Left hindlimb (tissue), 1 donor: Measurements from ENCODE around the gene NR6A1.

Source experiments
- DNase-seq: peaks from one replicate; pipeline ENCODE4 v3.0.0-alpha.2; 2018

Gene NR6A1

GRCh38 chr9:124513376-124513994, 257.6 kb downstream of the NR6A1 start:
- no peak for DNase-seq

DNA sequence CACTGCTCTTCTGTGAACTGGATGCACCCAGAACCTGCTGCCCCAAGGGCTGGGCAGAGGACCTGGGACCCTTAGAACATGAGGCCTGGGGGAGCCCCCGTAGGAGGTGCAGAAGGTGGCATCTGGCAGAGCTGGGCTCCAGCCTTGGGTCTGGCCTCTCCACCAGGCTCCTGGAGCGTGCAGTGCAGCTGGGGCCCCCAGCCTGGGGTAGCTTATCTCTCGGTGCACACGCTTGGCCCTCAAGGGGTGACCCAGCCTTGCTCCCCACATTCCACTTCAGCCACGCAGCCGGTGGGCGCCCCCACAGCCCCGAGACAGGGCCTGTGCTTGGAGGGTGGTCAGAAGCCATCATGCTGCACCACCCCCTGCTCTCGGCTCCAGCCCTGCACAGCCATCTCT, 258.3 kb downstream of the NR6A1 start:
- no peak for DNase-seq

DNA sequence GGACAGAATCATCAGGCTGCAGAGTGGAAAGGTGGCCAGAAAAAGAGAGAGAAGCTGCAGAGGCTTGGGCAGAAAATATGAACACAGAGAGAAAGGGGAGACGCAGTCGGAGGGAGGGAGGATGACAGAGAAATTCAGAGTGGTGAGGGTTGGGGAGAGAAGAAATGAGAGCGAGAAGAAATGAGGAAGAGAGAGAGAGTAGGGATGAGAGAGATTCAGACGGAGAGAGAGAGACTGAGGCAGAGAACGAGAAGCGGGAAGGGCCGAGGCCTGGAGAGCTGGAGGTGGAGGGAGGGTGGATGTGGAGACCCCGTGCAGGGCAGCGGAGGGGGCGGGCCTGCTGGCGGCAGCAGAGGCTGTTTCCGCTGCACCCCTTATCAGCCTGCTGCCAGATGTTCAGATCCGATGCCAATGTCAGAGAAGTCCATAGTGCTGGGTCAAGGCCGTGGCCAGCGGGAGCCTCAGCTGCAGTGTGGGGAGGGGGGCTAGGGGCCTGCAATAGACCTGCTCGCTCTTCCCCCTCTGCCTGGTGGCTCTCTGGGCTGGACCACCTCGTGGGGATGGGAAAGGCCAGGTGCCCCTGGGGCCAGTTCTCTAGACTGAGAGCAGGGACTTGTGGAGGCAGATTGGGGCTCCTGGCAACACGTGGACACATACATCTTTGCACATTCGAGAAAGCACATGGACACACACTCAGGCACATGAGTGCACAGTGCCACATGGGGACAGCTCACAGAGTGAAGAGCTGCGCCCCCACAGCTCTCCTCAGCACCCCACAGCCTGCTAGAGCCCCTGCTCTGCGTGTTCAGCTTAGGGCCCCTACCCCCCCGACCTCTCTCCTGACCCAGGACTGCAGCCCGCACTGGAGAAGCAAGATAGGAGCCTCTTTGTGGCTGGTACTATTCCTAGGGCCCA, 259.0 kb downstream of the NR6A1 start:
- no peak for DNase-seq

DNA sequence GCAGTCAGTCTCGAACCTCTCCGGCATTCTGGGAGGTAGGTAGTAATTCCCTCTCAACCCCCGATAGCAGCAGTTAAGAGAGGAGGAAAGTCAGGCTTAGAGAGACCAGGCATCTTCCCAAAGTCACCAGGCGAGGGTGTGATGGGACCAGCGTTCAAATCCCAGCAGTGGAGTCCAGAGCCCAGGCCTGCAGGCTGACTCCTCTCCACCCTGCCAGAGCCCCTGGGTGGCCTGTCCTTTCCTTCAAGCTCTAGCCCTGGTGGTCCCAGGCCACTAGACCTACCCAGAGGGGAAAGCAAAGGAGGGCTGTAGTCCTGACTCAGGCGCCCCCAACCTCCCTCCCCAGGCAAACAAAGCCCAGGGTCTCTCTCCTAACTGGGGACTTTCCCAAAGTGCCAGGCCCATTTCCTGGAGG, 259.7 kb downstream of the NR6A1 start:
- DNase-seq = no peak

DNA sequence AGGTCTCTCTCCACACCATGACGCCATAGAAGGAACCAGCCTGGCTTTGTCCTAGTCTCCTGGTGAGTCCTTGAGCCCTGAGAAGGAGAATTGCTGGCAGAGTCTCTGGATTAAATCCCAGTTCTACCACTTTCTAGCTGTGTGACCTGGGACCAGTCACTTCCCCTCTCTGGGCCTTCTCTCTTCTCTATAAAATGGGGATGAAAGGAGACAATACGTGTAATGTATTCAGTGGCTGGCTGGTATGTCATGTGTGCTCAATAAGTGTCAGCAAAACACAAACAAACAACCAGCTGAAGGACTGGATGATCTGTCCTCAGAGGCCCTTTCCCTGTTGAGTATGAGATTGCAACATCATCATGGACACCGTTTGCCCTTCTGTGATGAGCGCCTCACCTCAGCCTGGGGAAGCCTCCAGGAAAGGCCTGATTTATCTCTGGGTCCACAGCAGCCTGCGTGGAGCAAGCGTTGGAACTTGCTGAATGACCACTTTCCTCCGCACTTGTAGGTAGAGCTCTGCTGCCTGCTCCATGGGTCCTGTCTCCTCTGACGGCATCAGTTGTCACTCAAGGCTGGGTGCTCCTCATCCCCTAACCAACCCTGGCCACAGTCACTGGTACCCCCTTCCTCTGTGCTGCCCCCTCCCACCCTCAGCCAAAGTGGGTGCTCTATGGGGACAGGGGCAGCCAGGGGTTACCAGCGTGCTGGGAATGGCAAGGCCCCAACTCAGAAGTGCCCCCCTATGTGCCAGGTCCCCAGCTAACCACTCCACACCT, 260.3 kb downstream of the NR6A1 start:
- no peak for DNase-seq

DNA sequence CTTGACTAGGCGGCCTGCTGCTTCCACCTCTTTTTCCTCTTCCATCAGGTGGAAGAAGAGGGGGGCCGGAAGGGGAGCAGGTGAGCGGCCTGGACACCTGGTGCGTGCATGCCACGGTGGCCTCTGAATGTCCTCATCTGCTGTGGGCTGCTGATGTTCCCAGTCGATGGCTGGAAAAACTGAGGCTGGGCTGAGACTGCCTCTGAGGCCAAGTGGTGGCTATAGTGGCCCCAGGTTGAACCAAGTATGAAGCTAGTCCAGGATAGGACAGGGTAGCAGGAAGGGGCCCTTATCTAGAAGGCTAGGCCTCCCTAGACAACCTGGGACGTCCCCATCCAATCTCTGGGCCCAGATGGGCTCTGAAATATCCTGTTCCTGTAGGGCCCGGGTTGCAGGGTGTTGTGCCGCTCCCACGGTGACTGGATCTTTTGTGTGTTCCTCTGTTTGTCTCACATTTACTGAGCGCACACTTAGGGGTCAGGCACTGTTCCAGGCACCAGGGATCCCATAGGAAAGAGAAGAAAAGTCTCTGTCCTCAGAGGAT, 263.2 kb downstream of the NR6A1 start:
- DNase-seq = no peak

- no peak for DNase-seq
These were observed 263.9 kb downstream of the NR6A1 start, which contains the start of gene NR5A1 for GRCh38 chr9:124506931-124507879. Gene NR5A1 (minus strand): TSS chr9:124507399. CDS start chr9:124503395, 4,004 bp downstream.

DNA sequence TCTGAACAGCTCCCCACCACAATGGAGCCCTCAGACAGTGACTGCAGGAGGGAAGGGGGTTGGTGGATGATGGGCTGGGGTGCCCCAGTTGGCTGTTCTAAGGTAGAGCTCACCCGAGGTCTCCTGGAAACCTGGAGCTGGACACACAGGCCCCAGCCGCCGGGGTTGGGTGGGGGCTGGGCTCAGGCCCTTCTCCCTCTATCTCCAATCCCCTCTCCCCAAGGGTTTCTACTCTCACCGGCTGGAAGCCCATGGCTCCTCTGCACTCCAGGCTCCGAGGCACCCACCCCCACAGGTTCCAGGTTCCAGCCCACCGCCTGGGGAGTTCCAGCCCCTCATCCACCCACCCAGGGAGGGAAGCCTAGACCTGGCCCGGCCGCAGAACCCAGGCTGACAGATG, 264.7 kb downstream of the NR6A1 start:
- no peak for DNase-seq

DNA sequence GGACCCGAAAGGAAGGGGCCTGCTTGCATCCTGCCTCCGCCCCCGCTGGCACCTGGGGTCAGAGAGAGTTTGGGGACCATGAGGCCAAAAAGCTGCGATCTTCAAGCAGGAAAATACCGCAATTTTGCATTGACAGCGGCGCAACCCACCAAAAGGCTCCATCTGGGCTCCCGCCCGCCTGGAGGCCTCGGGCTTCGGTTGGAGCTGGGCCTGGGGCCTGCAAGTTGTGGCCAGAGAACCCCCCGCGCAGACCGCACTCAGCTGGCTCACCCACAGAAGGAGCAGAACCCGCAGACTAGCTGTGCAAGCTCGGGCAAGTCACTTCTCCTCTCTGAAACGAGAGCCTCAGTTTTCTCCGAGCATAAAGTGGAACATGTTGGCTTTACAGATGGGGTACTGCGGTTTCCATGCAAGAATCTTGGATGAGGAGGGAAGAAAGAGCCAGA, 265.2 kb downstream of the NR6A1 start:
- DNase-seq = no peak

DNA sequence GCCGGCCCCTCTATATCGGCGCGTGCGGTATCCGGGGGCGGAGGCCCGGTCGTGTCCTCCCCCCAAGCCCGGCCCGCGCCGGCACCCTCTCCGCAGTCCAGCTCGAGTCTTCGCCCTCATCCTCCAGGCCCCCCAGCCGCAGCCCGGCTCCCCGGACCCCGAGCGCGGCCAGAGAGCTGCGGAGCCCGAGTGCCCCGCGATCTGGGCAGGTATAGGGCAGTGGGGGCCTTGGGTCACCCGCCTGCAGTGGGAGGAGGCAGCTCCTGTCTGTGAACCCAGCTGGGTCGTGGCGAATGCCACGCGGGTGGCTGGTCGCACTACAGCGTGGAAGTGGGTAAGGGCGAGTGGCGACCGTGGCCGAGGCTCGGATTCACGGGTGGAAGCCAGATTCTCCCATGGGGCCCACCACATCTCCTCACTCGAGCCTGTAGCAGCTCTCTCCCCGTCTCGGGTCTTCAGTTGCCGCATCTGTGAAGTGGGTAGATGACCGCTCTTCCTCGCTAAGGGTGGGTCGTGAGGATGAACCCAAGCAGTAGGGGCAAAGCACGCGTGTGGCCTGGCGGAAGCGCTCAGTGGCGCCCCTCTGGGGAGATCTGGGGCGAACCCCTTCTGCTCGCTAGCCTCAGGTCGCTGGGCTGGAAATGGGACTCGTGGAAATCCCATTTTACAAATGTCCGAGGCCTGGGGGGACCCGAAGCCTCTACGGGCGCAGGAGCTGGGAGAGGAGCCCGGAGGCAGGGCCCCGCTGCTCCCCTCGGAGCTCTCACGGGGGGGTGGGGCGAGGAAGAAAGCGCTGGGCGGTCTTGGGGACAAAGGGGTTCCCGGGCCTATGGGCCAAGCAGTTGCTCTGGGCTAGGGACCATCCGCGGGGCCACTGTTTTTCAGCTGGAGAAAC, 265.9 kb downstream of the NR6A1 start:
- no peak for DNase-seq

- DNase-seq = no peak
These were observed 266.5 kb downstream of the NR6A1 start for GRCh38 chr9:124504530-124505005.

GRCh38 chr9:124503713-124504529, 267.2 kb downstream of the NR6A1 start:
- DNase-seq = no peak

DNA sequence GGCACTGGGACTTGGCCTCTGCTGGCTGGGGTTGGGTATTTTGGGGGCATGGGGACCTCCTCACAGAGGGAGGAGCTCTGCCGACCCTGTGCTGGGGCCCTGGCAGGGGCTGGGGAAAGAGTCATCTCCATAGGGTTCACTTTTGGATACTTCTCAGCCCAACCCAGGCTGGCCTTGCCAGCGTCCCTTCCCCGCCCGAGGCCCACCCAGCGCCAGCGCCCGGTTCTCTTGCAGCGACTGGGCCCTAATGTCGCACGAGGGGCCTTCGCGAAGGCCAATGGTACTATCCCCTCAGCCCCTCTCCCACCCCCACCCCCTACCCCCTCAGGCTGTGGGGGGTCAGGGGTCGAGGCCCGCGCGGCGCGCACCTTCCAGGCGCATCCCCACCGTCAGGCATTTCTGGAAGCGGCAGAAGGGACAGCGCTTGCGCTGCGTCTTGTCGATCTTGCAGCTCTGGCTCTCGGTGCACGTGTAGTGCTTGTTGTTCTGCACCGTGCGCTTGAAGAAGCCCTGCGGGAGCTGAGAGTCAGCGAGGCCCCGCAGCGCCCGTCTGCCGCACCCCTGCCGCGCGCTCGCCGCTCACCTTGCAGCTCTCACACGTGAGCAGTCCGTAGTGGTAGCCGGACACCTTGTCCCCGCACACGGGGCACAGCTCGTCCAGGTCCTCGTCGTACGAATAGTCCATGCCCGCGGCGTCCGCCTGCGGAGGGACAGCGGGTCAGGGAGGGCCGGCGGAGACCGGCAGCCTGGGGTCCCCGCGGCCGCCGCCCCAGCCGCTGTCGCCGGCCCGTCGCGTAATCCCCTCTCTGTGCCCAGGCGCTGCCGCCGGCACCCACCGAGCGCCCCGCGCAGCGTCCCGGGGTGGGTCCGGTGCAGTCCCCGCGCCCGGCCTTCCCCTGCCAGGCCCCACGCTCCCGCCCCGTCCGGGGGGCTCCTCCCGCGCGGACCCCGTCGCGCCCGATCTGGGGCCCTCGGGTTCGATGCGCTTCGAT, 268.1 kb downstream of the NR6A1 start:
- no peak for DNase-seq

DNA sequence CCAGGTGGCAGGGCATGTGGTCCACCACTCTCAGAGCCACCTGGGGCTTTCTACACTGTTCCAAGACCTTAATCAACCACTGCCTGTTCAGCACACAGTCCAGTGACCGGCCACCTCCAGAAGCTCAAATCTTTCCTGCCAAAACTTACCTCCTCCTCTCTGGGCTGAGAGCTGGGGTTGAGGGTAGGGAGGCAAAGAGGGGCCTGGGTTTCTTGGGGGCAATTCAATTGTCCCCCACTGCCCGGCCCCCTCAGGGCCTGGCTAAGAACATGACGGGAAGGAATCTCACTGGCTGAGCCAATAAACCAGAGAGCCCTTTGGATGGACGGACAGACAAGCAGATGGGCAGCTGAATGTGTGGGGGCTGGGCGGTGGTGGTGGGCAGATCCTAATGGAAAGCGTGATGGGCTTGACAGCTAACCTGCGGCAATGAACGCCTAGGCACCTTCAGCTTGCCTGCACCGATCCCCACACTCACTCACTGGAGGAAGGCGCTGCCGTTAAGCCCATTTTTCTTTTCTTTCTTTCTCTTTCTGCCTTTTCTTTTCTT, 269.3 kb downstream of the NR6A1 start:
- DNase-seq = no peak

DNA sequence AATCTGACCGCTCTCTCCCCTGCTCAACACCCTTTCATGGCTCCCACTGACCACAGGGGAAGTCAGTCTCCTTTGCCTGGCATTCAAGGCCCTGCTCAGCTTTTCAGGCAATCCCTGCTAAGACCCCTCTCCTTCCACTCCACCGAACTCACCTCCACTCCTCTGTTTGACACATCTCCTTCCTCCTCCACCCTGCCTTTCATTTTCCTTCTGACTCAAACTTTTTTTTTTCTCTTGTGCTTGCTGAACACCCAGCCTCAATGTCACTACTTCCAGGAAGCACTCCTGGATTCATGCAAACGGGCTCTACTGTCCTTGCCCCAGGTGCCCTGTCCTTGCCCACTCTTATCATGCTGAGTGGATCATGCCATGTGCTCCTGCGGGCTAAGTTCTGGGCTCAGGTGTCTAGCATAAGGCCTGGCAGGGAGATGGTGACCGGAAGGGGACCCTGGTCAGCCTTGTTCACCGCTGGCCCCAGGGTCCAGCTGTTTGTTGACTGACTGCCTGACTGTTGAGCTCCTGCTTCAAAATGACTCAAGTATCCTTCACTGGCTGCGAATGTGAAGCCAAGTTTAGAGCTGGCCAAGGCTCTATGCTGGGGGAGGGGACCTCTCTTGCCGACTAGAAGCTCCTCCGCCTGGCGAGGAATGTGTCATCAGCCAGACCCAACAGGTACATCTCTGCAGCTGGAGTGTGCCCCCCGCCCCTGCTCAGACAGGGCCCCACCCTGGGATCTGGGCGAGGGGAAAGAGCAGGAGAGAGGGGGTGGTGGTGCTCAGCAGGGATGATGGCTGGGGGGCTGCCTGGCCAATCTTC, 270.1 kb downstream of the NR6A1 start:
- no peak for DNase-seq

GRCh38 chr9:124500028-124500795, 270.9 kb downstream of the NR6A1 start:
- DNase-seq = no peak
